Endothelial cell of umbilical vein (primary cell): Measurements from ENCODE around the gene NEUROG1. TPM values are rescaled to one million over a fixed set of nuclear protein-coding genes. Genes with fewer than 3 reads are reported as not detected.

Source experiments
- BruUV-seq: library from RNA; stranded (reverse); fragments of 400-500 nt; replicated peaks from 2 replicates; lab custom pipeline; 2021; lab: Mats Ljungman, UMichigan
- CTCF ChIA-PET: fragments of 300-600, 350-600 bp; sonication (Branson Sonifier 250); formaldehyde crosslinking; loops from one replicate; lab custom pipeline; 2021; ENCODE audit warnings: antibody characterized with exemption, inconsistent platforms; lab: Charles Lee
- POLR2A ChIA-PET: fragments of 300-600, 350-600 bp; sonication (Branson Sonifier 250); formaldehyde crosslinking; loops from one replicate; lab custom pipeline; 2021; ENCODE audit warnings: antibody characterized with exemption, inconsistent platforms; lab: Charles Lee
- DNase-seq: peaks from one replicate; pipeline ENCODE4 v3.0.0-alpha.2; 2011; ENCODE audit warnings: low read depth, low spot score
- FAIRE-seq: peaks from 2 replicates; lab custom pipeline; 2011; peaks lifted over from hg19 to GRCh38; lab: Jason Lieb, UNC
- H2AFZ ChIP-seq: 2 replicates; pipeline ENCODE4 v1.6.0; 2012; ENCODE audit warnings: low read depth, low read length, control low read depth, inconsistent platforms
- H3K27ac ChIP-seq: 2 replicates; pipeline ENCODE4 v1.5.1; 2011; ENCODE audit warnings: low read depth, mild to moderate bottlenecking, control low read depth, low read length, moderate library complexity; ENCODE audit not compliant: insufficient read depth
- H3K27me3 ChIP-seq, 2 experiments: 2 replicates each; pipeline versions ENCODE4 v1.6.0 to v1.6.1; 2011; ENCODE audit warnings: low read length in 2 of 2, mixed read lengths in 1 of 2; ENCODE audit not compliant: control insufficient read depth in 2 of 2, insufficient read depth in 2 of 2
- H3K36me3 ChIP-seq, 2 experiments: 2 replicates in 1 of 2; 3 replicates in 1 of 2; pipeline ENCODE4 v1.5.1; 2011; ENCODE audit warnings: low read length in 2 of 2, mild to moderate bottlenecking in 1 of 2, moderate library complexity in 1 of 2; ENCODE audit not compliant: control insufficient read depth in 2 of 2, insufficient read depth in 2 of 2; ENCODE audit errors: extremely low read depth in 1 of 2
- H3K4me1 ChIP-seq: 3 replicates; pipeline ENCODE4 v1.5.1; 2011; ENCODE audit warnings: mild to moderate bottlenecking, low read length; ENCODE audit not compliant: control insufficient read depth, insufficient read depth; ENCODE audit errors: extremely low read depth
- H3K4me2 ChIP-seq: 2 replicates; pipeline ENCODE4 v1.6.1; 2011; ENCODE audit warnings: low read length, control low read depth, mixed read lengths; ENCODE audit not compliant: insufficient read depth
- H3K4me3 ChIP-seq, 3 experiments: fragments of 200-600 bp in 1 of 3; sonication (generic), shearing (Covaris generic) in 1 of 3; replicated peaks in 1 of 3; 2 replicates each; pipeline ENCODE4 v1.5.1; 2011 to 2016; ENCODE audit warnings: control low read depth in 3 of 3, low read length in 3 of 3, mild to moderate bottlenecking in 2 of 3, inconsistent platforms in 1 of 3, low read depth in 1 of 3, moderate library complexity in 1 of 3; ENCODE audit not compliant: insufficient read depth in 1 of 3
- H3K79me2 ChIP-seq: 2 replicates; pipeline ENCODE4 v1.6.0; 2012; ENCODE audit warnings: low read length, inconsistent platforms; ENCODE audit not compliant: control insufficient read depth, insufficient read depth
- H3K9ac ChIP-seq: replicated peaks from 2 replicates; pipeline ENCODE3; 2011; ENCODE audit warnings: low read length, control low read depth; ENCODE audit not compliant: insufficient read depth; ENCODE audit errors: extremely low read depth
- H3K9me1 ChIP-seq: replicated peaks from 3 replicates; pipeline ENCODE4 v1.6.0; 2011; ENCODE audit warnings: mild to moderate bottlenecking, low read length; ENCODE audit not compliant: control insufficient read depth, insufficient read depth; ENCODE audit errors: extremely low read depth
- H3K9me3 ChIP-seq: replicated peaks from 2 replicates; pipeline ENCODE4 v1.5.1; 2012; ENCODE audit warnings: low read length, inconsistent platforms; ENCODE audit not compliant: control insufficient read depth, insufficient read depth
- H4K20me1 ChIP-seq: replicated peaks from 2 replicates; pipeline ENCODE3; 2011; ENCODE audit warnings: mild to moderate bottlenecking, low read length; ENCODE audit not compliant: control insufficient read depth, insufficient read depth; ENCODE audit errors: extremely low read depth
- CTCF ChIP-seq, 2 donors: IDR thresholded peaks; 1 replicate in 1 of 2; 2 replicates in 1 of 2; pipeline ENCODE4 v1.5.1; 2011; ENCODE audit warnings: low read length in 2 of 2, mild to moderate bottlenecking in 2 of 2, moderate library complexity in 2 of 2, control low read depth in 1 of 2, inconsistent platforms in 1 of 2, low read depth in 1 of 2; ENCODE audit not compliant: insufficient read depth in 1 of 2; ENCODE audit errors: extremely low read depth in 1 of 2
- EZH2 ChIP-seq: IDR thresholded peaks from 2 replicates; pipeline ENCODE4 v1.6.1; 2012; ENCODE audit warnings: borderline replicate concordance, low read depth, mild to moderate bottlenecking, moderate library complexity, low read length, inconsistent platforms; ENCODE audit not compliant: severe bottlenecking
- FOS ChIP-seq: IDR thresholded peaks from 2 replicates; pipeline ENCODE4 v1.6.1; 2011; ENCODE audit warnings: mild to moderate bottlenecking, low read length, moderate library complexity, borderline replicate concordance; ENCODE audit not compliant: insufficient read depth
- GATA2 ChIP-seq: IDR thresholded peaks from 2 replicates; pipeline ENCODE4 v1.7.0; 2011; ENCODE audit warnings: low read depth, mild to moderate bottlenecking, moderate library complexity, mixed read lengths, low read length; ENCODE audit not compliant: insufficient read length, insufficient read depth
- JUN ChIP-seq: IDR thresholded peaks from 2 replicates; pipeline ENCODE4 v1.6.1; 2011; ENCODE audit warnings: borderline replicate concordance, low read depth; ENCODE audit not compliant: insufficient read length, insufficient read depth
- MAX ChIP-seq: IDR thresholded peaks from 2 replicates; pipeline ENCODE4 v1.6.1; 2011; ENCODE audit not compliant: insufficient read depth, insufficient read length
- MYC ChIP-seq: IDR thresholded peaks from one replicate; pipeline ENCODE4 v1.6.1; 2011; ENCODE audit warnings: mild to moderate bottlenecking, low read depth, low read length
- POLR2A ChIP-seq: IDR thresholded peaks from 2 replicates; pipeline ENCODE4 v1.6.1; 2012; ENCODE audit warnings: low read depth, mild to moderate bottlenecking, control low read depth, low read length
- POLR2AphosphoS5 ChIP-seq: IDR thresholded peaks from 2 replicates; pipeline ENCODE4 v1.6.1; 2012; ENCODE audit warnings: low read depth, mild to moderate bottlenecking, control low read depth, low read length, moderate library complexity; ENCODE audit not compliant: insufficient read depth
- dilution Hi-C: fragments of 300-500 bp; cut with MboI; formaldehyde crosslinking; loops from one replicate; pipeline ENCODE4 v1.15.0; 2019; ENCODE audit warnings: low sequenced_read_pairs; ENCODE audit not compliant: extremely low pct_ligation_motif_present
- intact Hi-C: fragments of 100-400 bp; cut with micrococcal nuclease; formaldehyde crosslinking; loops from one replicate; pipeline ENCODE4 v1.10.0; 2022
- polyA plus RNA-seq, 4 experiments: library from polyadenylated mRNA; depleted of rRNA in 3 of 4; stranded (reverse) in 3 of 4; unstranded in 1 of 4; fragments of >200 nt; gene quantifications; 2 replicates each; pipeline versions ENCODE4 v1.2.1 to v1.2.3, GENCODE V29; 2011 to 2012; ENCODE audit warnings: missing spikeins in 1 of 4
- total RNA-seq: library from RNA; stranded (reverse); gene quantifications from 2 replicates; pipeline ENCODE4 v1.2.3, GENCODE V29; 2021

The NEUROG1 gene
- total and polyA plus RNA-seq, 2 donors (not counting 3 experiments of a cell fraction or from before 2014, with no cell fraction given) = not detected

- Histone ChIP-seq H3K4me3 (no peak overlapping the region), H3K4me1 (peaks cover 6% of the 10 kb centered on the region), H3K4me2 (no peak overlapping the region), H3K27ac (no peak overlapping the region), H3K9me1 (no peaks in the 10 kb centered on the region), H3K79me2 (no peaks in the 10 kb centered on the region), H2AFZ (no peak overlapping the region), H3K36me3 (no peaks in the 10 kb centered on the region), H3K27me3 (peaks cover 83 to 91% of the 10 kb centered on the region in 2 experiments), H3K9me3 (no peaks in the 10 kb centered on the region), H3K9ac (no peak overlapping the region), H4K20me1 (no peaks in the 10 kb centered on the region)
- no peak for FAIRE-seq
- intact Hi-C loops (no loop called here), dilution Hi-C loops (no loop called here)
- BruUV-seq = no TSS peak
- CTCF ChIA-PET = interaction anchor here (1.0 to 14.5 kb wide), 3 partner anchors 20 to 88 kb away, joined by 5 to 661 read pairs (median 5); no protein-coding TSS in a partner anchor
- no peak for DNase-seq
- POLR2A ChIA-PET = no interaction called here
- TF ChIP-seq CTCF (IDR thresholded peaks at IDR 0.05; ENCODE audit: extremely low read depth in 1 of 2, insufficient read depth in 1 of 2, low read depth in 1 of 2, low read length in 2 of 2) (no peak), JUN (no peak), MYC (no peak), MAX (no peak), FOS (no peak), POLR2A (no peak), GATA2 (no peak), POLR2AphosphoS5 (no peak), EZH2 (no peak)
Observed at GRCh38 chr5:135546101-135546500, 10.3 kb upstream of the NEUROG1 start.
